NCI-H524 treated with DMSO at 0.1 percent for 48 hours (cell line): ENCODE measurements around the gene SDSL.

Experiments used
- DNase-seq: peaks from one replicate; lab custom pipeline; 2025; lab: John Stamatoyannopoulos, UW

Gene SDSL

GRCh38 chr12:113420996-113421595, 1.1 kb upstream of the SDSL start:
- no peak for DNase-seq

GRCh38 chr12:113422886-113423669, 898 bp downstream of the SDSL start:
- no peak for DNase-seq

DNA sequence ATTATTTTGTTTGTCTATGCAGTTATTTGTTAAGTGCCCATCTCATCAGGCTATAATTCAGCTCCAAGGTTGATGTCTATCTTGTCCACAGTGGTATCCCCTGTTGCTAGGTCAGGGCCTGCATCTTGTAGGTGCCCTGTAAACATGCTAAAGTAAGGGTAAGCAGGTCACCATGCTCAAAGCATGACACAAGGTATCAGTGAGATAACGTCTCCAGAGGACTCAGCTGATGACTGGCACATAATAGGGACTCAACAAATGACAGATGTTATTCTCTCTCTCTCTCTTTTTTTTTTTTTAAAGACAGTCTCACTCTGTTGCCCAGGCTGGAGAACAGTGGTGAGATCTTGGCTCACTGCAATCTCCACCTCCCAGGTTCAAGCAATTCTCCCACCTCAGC, 2.3 kb downstream of the SDSL start:
- DNase-seq, result no peak

DNA sequence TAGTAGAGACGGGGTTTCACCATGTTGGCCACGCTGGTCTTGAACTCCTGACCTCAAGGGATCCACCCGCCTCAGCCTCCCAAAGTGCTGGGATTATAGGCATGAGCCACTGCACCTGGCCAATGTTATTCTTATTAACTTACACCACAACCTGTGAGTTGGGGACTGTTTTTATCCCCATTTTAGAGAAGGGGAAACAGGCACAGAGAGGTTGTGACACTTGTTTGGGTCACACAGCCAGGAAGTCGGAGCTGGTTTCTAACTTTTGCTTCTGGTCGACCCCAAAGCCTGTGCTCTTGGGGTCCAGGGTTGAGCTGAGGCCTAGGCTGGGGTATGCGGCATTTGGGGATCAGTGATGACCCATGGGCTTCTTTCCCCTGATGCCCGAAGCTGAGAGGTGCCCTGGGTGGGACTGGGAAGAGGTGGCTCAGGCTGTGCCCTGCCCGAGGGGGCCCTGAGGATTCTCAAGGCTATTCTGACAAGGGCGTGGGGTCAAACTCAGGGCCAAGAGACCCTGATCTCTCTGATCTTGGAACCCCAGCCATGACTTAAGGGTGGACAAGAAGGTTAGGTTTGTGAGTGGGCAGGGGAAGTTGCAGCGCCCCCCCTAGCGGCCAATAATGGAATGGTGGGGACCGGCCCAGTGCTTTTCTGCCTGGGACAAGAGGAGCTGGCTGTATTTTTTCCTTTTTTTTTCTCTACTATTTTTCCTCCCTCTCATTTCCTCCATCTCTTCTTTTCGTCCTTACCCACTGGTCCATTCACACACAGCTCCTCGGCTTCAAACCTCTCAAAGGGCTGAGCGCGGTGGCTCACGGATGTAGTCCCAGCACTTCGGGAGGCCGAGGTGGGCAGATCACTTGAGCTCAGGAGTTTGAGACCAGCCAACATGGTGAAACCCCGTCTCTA, 3.0 kb downstream of the SDSL start:
- no peak for DNase-seq

GRCh38 chr12:113425960-113426453, 3.8 kb downstream of the SDSL start:
- no peak for DNase-seq

- no peak for DNase-seq
These were observed 5.7 kb downstream of the SDSL start for GRCh38 chr12:113427882-113428281.

- DNase-seq, result no peak
These were observed 6.3 kb downstream of the SDSL start for GRCh38 chr12:113428482-113428881.

DNA sequence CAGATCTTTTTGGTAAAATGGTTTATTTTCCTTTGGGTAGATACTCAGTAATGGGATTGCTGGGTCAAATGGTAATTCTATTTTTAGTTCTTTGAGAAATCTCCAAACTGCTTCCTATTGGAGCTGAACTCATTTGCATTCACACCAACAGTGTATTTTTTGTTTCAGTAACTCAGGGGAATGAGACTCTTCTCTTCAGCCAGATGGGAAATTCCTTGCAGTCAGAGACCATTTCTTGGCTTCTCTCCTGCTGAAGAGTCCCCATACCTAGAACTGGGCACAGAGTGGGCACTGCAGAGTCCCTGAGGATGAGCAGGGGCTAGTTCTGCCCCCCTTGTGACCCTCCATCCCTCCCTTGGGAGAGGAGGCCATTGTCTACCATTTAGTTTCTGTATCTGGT, 10.8 kb downstream of the SDSL start:
- DNase-seq, result no peak

DNA sequence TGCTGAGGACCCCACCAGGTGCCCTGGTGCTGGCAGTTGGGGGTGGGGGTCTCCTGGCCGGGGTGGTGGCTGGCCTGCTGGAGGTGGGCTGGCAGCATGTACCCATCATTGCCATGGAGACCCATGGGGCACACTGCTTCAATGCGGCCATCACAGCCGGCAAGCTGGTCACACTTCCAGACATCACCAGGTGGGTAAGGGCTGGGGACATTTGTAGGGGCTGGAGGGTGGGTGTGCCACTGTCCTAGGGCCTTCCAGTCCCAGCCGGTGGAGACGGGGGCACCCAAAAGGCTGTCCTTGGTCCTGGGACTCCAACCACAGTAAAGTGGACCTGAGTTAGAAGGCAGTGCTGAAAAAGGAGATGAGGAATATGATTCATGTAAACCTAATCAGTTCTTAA, 13.2 kb downstream of the SDSL start:
- DNase-seq, result no peak

- DNase-seq, result no peak
These were observed 14.4 kb downstream of the SDSL start for GRCh38 chr12:113436586-113436985.

DNA sequence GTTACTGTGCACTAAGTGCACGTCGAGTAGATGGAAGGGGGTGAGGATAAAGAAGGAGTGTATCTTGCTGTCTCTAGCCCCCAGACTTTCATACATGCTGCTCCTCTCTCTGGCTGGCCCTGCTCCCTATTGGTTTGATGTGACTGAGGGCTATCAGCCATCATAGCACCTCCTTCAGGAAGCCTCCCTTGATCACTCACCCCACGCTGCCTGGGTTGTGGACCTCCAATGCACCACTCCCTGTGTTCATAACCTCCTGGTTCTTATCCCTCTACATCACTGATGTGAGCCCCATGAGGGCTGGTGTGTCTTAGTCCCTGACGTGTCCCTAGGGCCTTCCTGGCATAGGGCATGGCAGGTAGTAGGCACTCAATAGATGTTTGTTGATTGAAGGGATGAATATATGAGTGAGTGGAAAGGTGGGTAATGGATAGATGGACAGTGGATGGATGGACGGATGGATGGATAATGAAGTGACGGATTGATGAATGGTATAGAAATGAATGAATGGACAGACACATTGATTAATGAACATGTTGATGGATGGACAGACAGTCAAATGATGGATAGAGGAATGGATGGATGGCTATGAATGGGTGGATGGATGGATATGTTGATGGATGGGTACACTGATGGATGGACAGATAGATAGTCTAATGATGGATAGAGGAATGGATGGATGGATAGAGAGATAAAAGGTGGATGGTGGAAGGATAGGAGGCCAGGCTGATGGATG, 15.0 kb downstream of the SDSL start:
- no peak for DNase-seq

DNA sequence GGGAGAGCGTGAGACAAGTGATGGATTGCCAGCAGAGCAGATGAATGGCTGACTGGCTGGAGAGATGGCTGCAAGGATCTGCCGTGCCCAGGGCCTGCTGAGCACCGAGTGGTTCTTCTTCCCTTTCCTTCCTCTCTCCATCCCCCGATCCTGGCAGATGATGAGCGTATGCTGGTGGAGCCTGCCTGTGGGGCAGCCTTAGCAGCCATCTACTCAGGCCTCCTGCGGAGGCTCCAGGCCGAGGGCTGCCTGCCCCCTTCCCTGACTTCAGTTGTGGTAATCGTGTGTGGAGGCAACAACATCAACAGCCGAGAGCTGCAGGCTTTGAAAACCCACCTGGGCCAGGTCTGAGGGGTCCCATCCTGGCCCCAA, 15.5 kb downstream of the SDSL start:
- DNase-seq, result no peak

DNA sequence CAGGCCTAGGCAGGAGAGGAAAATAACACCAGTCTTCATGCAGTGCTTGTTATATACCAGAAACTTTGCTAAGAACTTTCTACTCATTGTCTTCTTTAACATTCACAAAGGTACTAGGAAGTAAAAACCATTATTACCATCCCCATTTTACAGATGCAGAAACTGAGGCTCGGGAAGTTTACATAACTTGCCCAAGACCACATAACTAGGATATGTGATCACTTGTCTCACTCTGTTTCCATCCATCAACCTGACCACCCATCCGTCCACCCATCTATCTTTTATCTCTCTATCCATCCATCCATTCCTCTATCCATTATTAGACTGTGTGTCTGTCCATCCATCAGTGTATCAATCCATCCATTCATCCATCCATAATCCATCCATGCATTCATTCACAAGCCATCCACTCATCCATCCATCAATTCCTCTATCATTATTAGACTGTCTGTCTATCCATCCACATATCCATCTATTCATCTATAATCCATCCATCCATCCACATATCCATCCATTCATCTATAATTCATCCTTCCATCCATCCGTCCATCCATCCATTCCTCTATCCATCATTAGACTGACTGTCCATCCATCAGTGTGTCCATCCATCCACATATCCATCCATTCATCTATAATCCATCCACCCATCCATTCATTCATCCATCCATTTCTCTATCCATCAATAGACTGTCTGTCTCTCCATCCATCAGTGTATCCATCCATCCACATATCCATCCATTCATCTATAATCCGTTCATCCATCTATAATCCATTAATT, 16.5 kb downstream of the SDSL start:
- DNase-seq, result no peak

GRCh38 chr12:113439301-113439597, 17.1 kb downstream of the SDSL start:
- DNase-seq, result no peak

DNA sequence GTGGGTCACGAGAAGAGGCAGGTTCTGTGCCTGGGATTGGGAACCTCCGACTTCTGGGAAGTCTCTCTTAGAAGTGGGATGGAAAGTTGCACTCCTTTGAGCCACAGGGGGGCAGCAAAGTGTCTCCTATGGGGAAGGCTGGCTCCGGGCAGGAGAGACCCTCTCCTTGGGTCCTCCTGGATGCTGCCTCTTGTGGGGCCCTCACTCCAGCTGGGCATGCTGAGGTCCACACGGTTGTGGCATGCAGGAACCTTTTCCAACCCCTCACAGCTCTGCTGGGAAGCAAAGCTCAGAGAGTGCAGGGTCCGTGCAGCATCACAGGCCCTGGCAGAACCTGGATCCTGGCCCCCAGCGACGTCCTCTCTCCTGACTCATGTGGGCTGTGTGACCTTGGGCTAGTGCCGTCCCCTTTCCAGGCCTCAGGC, 17.4 kb downstream of the SDSL start:
- DNase-seq, result no peak

GRCh38 chr12:113440336-113440735, 18.2 kb downstream of the SDSL start:
- no peak for DNase-seq

DNA sequence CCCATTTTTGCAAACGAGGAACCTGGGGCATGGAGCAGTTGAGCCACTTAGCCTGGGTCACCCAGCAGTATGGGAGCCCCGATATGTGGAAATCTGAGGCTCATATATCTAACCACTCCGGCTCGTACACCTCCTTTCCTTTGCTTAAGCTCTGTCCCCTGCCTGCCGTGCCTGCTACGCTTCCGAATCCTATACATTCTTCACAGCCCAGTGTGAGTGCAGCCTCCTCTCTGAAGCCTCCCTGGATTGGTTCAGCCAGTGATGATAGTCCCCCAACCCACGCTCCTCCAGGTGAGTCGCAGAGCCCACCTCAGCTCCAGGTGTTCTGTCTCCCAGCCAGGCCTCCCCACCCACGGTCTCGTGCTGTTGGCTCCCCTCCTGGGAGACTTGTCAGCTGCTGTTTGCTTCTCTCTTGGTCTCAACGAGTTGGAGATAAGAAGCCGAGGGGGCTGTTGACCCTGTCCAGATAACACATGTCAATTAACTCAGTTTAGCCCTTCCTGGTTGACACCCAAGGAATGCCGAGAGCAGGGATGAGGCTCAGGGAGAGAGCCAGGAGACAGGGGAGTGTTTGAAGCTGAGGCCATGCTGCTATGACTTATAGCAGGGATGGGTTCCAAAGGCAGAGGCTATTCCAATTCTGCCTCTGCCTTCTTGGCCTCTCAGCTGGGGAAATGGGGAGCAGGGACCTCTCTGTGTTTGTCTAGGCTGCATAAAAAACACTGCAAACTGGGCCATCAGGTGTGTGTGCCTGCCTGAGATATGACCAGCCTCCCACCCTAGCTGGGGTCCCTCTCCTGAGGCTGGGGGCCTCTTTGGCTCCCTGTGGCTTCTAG, 19.0 kb downstream of the SDSL start:
- DNase-seq, result no peak

GRCh38 chr12:113443030-113443539, 20.9 kb downstream of the SDSL start:
- no peak for DNase-seq

DNA sequence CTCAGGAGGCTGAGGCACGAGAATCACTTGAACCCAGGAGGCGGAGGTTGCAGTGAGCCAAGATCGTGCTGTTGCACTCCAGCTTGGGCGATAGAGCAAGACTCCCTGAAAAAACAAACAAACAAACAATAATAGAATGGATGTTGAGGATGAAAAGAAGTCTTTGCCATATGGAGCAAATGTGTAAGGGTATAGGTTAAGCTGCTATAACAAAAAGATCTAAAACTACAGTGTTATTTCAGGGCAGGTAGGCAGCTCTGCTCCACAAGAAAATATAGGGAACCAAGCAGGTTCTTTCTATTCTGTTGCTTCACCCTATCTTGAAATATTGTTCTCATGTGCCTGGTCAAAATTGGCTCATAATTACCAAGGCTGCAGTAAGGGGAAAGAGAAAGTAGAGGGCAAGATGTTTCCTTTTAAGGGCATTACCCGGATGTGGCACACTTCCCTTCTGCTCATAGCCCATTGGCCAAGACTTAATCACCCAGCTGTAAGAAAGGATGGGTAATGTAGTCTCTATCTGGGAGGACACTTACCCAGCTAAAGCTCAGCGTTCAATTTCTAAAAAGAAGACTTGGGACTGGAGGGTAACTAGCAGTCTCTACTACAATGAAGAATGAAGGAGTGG, 23.5 kb downstream of the SDSL start:
- DNase-seq, result no peak

DNA sequence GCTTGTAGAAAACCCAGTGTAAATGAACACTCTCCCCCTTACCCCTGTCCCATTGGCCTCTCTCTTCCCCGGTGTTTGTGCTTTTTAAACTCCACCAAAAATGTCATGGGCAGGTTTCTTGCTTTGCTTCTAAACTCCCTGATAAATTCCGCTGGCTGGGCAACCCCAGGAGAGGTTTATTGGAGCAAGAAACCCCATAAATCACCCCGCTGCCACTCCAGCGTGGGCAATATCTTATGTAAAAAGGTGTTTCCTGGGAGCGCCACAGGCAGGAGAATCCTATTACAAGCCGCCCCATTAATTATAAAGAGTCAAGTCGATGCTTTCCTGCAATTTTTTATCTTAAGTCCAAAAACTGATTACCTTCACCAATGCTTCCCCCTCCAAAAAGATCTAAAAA, 26.7 kb downstream of the SDSL start:
- DNase-seq, result no peak
